Endothelial cell of umbilical vein (primary cell): Measurements from ENCODE around the gene MBNL2.

Experiments
- EZH2 ChIP-seq: IDR thresholded peaks from 2 replicates; pipeline ENCODE4 v1.6.1; 2012; ENCODE audit warnings: borderline replicate concordance, low read depth, mild to moderate bottlenecking, moderate library complexity, low read length, inconsistent platforms; ENCODE audit not compliant: severe bottlenecking
- FOS ChIP-seq: IDR thresholded peaks from 2 replicates; pipeline ENCODE4 v1.6.1; 2011; ENCODE audit warnings: mild to moderate bottlenecking, low read length, moderate library complexity, borderline replicate concordance; ENCODE audit not compliant: insufficient read depth
- POLR2A ChIP-seq: IDR thresholded peaks from 2 replicates; pipeline ENCODE4 v1.6.1; 2012; ENCODE audit warnings: low read depth, mild to moderate bottlenecking, control low read depth, low read length
- POLR2AphosphoS5 ChIP-seq: IDR thresholded peaks from 2 replicates; pipeline ENCODE4 v1.6.1; 2012; ENCODE audit warnings: low read depth, mild to moderate bottlenecking, control low read depth, low read length, moderate library complexity; ENCODE audit not compliant: insufficient read depth
- TF ChIP-seq, protein P1 (sequence below), 2 donors: IDR thresholded peaks; 1 replicate in 1 of 2; 2 replicates in 1 of 2; pipeline ENCODE4 v1.5.1; 2011; ENCODE audit warnings: low read length in 2 of 2, mild to moderate bottlenecking in 2 of 2, moderate library complexity in 2 of 2, control low read depth in 1 of 2, inconsistent platforms in 1 of 2, low read depth in 1 of 2; ENCODE audit not compliant: insufficient read depth in 1 of 2; ENCODE audit errors: extremely low read depth in 1 of 2
- TF ChIP-seq, protein P2 (sequence below): IDR thresholded peaks from 2 replicates; pipeline ENCODE4 v1.6.1; 2011; ENCODE audit not compliant: insufficient read depth, insufficient read length

- TF ChIP-seq EZH2, result no peak
- TF ChIP-seq POLR2A, result no peak
- TF ChIP-seq, protein P1, sequence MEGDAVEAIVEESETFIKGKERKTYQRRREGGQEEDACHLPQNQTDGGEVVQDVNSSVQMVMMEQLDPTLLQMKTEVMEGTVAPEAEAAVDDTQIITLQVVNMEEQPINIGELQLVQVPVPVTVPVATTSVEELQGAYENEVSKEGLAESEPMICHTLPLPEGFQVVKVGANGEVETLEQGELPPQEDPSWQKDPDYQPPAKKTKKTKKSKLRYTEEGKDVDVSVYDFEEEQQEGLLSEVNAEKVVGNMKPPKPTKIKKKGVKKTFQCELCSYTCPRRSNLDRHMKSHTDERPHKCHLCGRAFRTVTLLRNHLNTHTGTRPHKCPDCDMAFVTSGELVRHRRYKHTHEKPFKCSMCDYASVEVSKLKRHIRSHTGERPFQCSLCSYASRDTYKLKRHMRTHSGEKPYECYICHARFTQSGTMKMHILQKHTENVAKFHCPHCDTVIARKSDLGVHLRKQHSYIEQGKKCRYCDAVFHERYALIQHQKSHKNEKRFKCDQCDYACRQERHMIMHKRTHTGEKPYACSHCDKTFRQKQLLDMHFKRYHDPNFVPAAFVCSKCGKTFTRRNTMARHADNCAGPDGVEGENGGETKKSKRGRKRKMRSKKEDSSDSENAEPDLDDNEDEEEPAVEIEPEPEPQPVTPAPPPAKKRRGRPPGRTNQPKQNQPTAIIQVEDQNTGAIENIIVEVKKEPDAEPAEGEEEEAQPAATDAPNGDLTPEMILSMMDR (IDR thresholded peaks at IDR 0.05; ENCODE audit: extremely low read depth in 1 of 2, insufficient read depth in 1 of 2, low read depth in 1 of 2, low read length in 2 of 2), result no peak
- TF ChIP-seq POLR2AphosphoS5, result no peak
- TF ChIP-seq, protein P2, sequence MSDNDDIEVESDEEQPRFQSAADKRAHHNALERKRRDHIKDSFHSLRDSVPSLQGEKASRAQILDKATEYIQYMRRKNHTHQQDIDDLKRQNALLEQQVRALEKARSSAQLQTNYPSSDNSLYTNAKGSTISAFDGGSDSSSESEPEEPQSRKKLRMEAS, result no peak
- no peak for TF ChIP-seq FOS
Observed at GRCh38 chr13:97382276-97382675, 160.1 kb downstream of the MBNL2 start.
